Iris pigment epithelial cell (primary cell): ENCODE measurements around the gene GPANK1.
A peak's percentile ranks its signal among the peaks of the same experiment; 100 is the strongest.
"Not testable (repeated sequence)": the region's sequence is repeated elsewhere in the genome, so short reads cannot be mapped to it uniquely, and the experiment has no call there.

Experiments
- DNase-seq: peaks from one replicate; pipeline ENCODE4 v3.0.0-alpha.2; 2011; ENCODE audit warnings: low read depth

The GPANK1 gene

DNA sequence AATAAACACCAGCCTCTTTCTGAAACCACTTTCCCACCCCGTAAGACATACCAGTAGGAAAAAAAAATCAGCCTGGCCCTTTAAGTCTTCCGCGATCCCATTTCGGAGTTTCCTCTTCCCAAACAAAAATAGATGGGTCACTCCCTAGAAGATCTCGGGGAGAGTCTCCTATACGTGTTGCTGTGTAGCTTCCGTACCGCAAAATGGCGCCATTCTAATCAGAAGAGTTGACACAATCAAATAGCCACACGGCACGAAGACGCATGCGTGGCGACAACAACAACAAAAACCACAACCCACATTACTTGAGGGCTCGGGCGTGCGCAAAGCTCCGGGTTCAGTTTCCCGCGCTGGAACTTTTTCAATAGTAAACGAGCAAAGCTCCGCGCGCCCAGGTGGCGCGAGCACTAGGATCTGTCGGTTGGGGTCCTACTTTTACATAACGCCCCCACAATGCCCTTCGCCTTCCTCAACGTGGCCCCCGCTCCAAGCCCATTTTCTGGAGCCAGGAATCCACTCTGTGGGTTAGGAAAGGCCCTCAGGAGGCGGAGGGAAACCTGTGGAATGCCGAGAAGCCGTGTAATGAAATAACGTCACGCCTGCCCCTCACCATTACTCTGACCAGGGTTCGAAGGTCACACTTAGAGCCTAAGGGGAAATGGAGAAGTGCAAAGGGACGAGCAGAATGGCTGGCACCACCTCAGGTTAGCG lies at the start of gene GPANK1:
TSS of gene GPANK1 (minus strand) at position 208 of the 711 bp plus-strand sequence. CDS start 519 bp downstream, outside the sequence.
- DNase-seq = peak; percentile 96

GRCh38 chr6:31713991-31714684 lies 49.3 kb upstream of the GPANK1 start:
- no peak for DNase-seq

- no peak for DNase-seq
These were observed 48.7 kb upstream of the GPANK1 start for GRCh38 chr6:31713465-31713864.

GRCh38 chr6:31712296-31712695 lies 47.5 kb upstream of the GPANK1 start:
- DNase-seq = no peak

DNA sequence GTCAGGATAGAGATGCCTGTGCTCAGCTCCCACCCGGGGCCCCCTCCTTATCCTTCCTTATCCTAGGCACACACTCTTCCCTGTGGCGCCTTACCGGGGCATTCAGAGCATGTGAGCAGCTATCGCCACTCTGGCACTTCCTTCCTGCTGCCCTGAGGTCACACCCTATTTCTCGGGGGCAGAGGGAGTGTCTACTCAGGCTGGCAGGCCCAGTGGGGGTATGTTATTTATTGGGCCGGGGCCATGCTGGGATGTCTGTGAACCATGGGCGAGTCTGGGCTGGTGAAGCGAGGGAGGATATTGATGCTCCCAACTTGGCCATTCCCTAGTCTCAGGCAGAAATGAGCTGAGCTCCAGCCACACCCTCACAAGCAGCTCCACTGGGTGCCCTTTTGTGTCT lies 46.4 kb upstream of the GPANK1 start:
- no peak for DNase-seq

- DNase-seq = no peak
These were observed 45.9 kb upstream of the GPANK1 start for GRCh38 chr6:31710523-31711219.

GRCh38 chr6:31709157-31709556 lies 44.4 kb upstream of the GPANK1 start:
- DNase-seq = not testable (repeated sequence)

- no peak for DNase-seq
These were observed 43.4 kb upstream of the GPANK1 start for GRCh38 chr6:31708224-31708623.

- no peak for DNase-seq
These were observed 42.9 kb upstream of the GPANK1 start for GRCh38 chr6:31707701-31708100.

DNA sequence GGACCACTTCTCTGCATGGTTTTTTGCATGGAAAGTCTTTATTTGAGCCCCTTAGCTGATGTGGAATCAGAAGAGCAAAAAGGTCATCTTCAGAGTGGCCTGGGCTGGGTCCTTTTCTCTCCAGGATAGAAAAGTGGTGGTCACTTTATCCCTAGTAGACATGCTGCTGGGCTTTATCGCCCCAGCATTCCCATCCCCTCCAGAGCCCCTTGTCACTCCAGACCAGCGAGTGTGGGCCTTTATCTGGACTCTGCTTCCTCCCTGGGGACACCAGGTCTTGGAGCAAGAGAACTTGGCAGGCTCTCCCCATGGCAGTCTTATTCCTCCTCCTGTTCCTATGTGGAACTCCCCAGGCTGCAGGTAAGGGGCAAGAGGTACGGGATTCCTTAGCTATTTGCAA lies 41.8 kb upstream of the GPANK1 start, which contains the start of gene LY6G6F:
TSS of gene LY6G6F (plus strand) at position 268 of the 400 bp plus-strand sequence. CDS start at position 309, 41 bp downstream.
- no peak for DNase-seq

DNA sequence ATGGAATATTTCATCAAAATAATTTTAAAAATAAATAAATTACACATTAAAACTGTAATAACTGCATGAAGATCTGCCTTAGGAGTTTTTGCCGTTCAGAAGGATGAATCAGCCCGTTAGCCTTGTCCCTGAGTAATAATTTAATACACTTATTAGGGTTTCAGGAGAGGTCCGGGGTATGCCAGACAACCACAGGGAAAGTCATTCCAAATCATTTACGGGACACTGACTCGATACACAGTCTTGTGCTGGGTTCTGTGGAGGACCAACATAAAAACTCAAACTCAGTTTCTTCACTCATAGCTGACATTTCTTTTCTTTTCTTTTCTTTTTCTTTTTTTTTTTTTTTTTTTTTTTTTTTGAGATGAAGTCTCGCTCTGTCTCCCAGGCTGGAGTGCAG lies 41.1 kb upstream of the GPANK1 start:
- DNase-seq = no peak

DNA sequence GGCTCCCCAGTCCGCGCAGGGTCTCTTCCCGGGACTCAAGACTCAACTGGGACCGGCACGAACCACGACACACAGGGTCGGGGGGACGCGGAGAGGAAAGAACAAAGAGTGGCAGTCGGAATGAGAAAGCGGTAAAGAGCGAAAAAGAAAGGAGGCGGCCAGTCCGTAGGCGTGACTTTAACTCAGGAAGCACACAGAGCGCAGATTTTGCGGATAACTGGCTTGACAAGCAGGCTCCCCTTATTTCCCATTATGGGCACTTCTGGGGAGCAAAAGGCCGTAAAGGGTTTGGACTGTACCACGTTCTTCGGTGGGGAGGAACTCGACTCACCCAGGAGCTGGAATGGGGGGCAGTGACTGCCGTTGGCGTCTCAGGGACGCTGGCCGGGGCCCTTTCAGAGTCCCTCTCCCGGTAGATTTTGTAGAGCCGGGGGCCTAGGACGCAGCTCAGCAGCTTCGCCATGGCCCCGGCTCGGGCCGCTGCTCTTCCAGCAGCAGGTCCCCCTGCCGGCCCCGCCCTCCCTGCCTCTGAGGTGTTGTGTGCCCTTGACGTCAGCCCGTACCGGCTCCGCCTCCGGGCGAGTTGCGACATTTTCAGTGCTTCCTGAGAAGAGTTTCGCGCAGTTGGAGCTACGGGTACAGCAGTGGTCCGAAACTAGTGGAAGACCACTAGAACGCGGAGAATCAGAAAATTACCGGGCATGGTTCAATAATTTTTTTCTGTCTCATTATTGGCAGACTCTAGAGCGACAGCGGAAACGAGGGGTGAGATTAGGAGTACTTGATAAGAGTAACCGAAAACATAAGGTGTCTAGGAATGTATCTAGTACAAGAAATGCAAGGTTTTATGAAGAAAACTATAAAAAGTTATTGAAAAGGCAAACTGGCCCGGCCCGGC lies 38.3 kb upstream of the GPANK1 start, which contains the start of gene ABHD16A:
TSS of gene ABHD16A (minus strand) at position 506 of the 898 bp plus-strand sequence. CDS start at position 463, 43 bp downstream.
- peak; percentile 99 for DNase-seq

DNA sequence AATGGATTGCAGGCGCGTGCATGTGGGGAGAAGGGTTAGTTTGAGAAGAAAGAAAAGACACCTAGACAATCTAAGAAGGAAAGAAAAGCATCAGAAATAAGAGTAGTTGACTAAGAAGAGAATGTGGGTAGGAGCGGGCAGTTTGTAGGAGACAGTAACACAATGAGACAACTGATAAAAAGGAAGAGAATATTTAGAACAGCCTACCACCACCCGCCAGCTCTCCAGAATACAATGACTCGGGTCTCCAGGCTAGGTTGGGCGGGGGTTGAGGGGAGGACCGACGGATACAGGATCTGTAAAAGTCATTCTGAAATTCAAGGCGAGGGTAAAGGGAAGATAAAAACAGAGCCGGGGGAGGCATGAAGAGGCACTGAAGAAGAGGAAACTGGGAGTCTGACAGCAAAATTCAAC lies 37.6 kb upstream of the GPANK1 start:
- DNase-seq = no peak

DNA sequence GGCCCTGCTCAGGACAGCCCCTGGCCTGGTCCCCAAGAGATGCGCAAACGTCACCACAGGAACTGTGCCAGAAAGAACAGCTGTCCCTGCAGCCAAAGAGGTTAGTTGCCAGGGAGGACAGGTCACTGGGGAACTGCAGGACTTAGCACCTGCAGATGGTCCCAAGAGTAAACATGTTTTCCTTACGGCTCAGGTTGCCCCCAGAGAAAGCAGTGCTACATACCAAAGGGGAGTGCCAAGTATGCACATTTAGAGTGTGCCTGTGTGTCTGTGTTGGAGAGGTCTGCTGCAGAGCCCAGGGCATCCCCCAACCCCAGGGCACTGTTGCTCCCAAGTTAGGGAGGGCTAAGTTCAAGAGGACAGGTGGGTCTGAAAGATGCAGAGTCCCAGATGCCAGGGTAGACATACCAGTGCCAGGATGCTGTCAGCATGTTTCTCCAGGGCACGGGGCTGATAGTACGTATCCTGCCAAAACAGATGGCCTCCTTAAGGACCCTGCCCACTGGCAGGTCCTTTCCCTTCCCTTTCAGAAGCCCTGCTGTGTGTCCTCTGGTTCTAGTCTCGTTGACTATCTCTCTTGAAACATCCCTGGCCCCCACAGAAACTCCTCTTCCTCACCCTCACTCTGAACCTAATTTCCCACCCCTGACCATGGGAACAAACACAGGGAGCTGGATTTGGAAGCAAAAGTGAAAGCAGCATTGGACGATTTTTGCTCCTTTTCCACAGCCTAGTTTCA lies 37.0 kb upstream of the GPANK1 start:
- DNase-seq = peak; percentile 49

DNA sequence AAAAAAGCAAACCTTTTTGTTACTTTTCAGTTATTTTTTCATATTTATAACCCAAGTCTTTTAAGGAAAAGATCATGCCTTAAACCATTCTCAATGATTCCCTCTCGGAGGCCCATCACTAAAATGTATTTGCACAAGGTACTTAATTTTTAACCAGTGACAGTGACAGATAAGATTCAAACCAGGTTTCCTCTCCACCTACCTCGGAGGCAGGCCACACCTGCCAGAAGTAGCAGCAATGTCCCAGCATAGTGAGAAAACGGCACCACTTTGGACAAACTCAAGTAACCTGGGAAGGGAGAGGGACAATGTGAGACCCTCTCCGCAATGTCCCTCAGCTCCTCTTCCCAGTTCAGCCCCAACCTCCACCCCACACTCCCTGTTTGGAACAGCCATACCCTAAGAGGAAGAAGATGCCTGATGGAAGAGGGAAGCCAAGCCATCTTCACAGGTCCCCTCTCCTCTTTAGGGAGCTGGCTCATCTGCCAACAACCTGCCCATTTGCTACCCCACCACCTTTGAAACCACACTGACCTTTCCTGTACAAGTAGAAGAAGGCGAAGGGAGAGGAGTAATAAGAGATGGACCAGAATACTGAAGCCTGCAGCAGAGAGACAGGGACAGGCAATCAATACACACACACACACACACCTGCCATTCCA lies 36.1 kb upstream of the GPANK1 start:
- DNase-seq = no peak

DNA sequence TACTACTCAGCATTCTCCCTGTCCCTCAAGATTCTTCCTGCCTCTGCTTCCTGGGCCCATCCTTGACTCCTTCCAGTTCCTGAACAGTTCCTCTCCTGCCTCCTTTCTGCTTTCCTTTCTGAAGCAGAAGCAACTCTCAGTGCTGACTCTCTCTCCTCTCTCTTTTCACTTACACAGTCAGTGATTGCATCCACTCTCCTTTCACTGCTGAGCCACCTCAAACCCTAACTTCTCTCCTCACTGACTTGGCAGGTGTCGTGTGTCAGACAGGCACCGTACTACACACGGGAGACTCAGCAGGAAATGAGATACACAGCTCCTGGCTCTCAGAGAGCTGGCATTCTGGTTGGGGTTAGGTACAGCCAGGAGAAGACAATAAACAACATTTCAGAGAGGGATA lies 32.8 kb upstream of the GPANK1 start:
- peak; percentile 33 for DNase-seq

- no peak for DNase-seq
These were observed 28.7 kb upstream of the GPANK1 start for GRCh38 chr6:31693535-31693934.

DNA sequence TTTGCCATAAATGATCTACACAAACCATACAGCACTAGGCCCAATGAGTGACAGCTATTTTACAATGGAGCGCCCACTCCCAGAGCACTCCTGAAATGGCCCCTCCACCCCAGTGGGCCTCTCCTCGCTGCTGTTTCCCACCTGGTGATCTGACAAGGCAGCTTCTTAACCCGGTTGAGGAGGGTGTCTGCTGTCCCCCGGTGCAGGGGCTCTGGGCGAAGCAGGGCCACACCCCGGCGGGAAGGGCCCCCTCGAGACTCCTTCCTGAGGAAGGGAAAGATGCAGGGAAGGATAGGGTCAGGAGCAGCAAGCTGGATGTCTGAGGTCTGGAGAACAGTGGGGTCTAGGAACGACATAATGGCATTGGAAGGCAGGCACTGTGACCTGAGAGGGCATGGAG lies 28.1 kb upstream of the GPANK1 start:
- DNase-seq = no peak

- no peak for DNase-seq
These were observed 27.6 kb upstream of the GPANK1 start for GRCh38 chr6:31692353-31692752.

DNA sequence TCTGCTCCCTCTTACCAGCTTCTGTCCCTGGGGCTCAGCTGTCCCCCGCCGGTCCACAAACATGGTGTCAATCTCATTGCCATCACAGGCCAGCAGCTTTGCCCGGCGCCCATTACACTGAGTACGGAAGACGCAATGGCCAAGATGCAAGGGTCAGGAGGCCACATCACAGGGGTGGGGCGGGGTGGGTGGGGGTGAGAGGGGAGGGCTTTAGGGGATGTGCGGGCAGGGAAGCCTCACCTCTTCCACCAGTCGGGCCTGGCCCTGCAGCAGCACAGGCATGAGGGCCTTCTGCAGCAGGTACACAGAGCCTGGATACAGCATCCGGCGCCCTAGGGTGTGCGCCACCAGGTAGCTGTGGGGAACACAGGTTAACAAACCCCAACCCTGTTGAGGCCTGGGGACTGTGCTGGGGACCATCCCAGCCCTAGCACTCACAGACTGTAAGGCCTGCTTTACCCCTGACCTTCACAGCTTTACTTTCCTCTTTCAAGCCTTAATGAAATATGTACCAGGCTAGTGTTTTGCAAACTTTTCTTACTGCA lies 26.8 kb upstream of the GPANK1 start:
- DNase-seq = no peak
